Endodermal cell (in vitro differentiated cells): Measurements from ENCODE around the gene KRTAP29-1. TPM values are rescaled to one million over a fixed set of nuclear protein-coding genes. Genes with fewer than 3 reads are reported as not detected.
"Not testable (repeated sequence)": the region's sequence is repeated elsewhere in the genome, so short reads cannot be mapped to it uniquely, and the experiment has no call there.

Source experiments
- DNase-seq: peaks from one replicate; pipeline ENCODE4 v3.0.0-alpha.2; 2017
- H3K27ac ChIP-seq: 2 replicates; pipeline ENCODE4 v1.5.1; 2013; ENCODE audit warnings: mild to moderate bottlenecking, low read depth, low read length, moderate library complexity
- H3K27me3 ChIP-seq: 2 replicates; pipeline ENCODE4 v1.6.1; 2013; ENCODE audit warnings: mild to moderate bottlenecking, low read length, moderate library complexity; ENCODE audit not compliant: insufficient read depth, control insufficient read depth, poor library complexity, severe bottlenecking
- H3K36me3 ChIP-seq: 2 replicates; pipeline ENCODE4 v1.7.0; 2013; ENCODE audit warnings: mild to moderate bottlenecking, low read length, moderate library complexity; ENCODE audit not compliant: control insufficient read depth, insufficient read depth
- H3K4me1 ChIP-seq: one replicate; pipeline ENCODE4 v1.7.0; 2013; ENCODE audit warnings: low read length; ENCODE audit not compliant: control insufficient read depth, insufficient read depth
- H3K4me3 ChIP-seq: 2 replicates; pipeline ENCODE4 v1.5.1; 2013; ENCODE audit warnings: mild to moderate bottlenecking, low read length, moderate library complexity
- H3K9ac ChIP-seq: 2 replicates; pipeline ENCODE4 v1.6.1; 2013; ENCODE audit warnings: mild to moderate bottlenecking, low read length, moderate library complexity; ENCODE audit not compliant: poor library complexity, severe bottlenecking; ENCODE audit errors: extremely low read depth
- H3K9me3 ChIP-seq: 2 replicates; pipeline ENCODE4 v1.6.1; 2013; ENCODE audit warnings: mild to moderate bottlenecking, low read length, moderate library complexity; ENCODE audit not compliant: control insufficient read depth
- H3K27ac Mint-ChIP-seq: 2 replicates; pipeline ENCODE4 v1.8.0; 2020; ENCODE audit warnings: mixed read lengths
- H3K27me3 Mint-ChIP-seq: 2 replicates; pipeline ENCODE4 v1.8.0; 2021; ENCODE audit warnings: mild to moderate bottlenecking, mixed read lengths; ENCODE audit not compliant: insufficient read depth
- H3K36me3 Mint-ChIP-seq: 2 replicates; pipeline ENCODE4 v1.8.0; 2020; ENCODE audit warnings: low read depth, mixed read lengths
- H3K4me1 Mint-ChIP-seq: 2 replicates; pipeline ENCODE4 v1.8.0; 2020; ENCODE audit warnings: mixed read lengths
- H3K4me3 Mint-ChIP-seq: 2 replicates; pipeline ENCODE4 v1.8.0; 2020; ENCODE audit warnings: mild to moderate bottlenecking, moderate library complexity, mixed read lengths
- H3K9me3 Mint-ChIP-seq: 2 replicates; pipeline ENCODE4 v1.8.0; 2020; ENCODE audit warnings: mild to moderate bottlenecking, mixed read lengths
- CTCF ChIP-seq: fragments of 200-600 bp; sonication (generic); conservative IDR thresholded peaks from 2 replicates; pipeline ENCODE4 v1.5.0; 2021; ENCODE audit warnings: antibody characterized with exemption, mild to moderate bottlenecking
- WGBS, 2 experiments: methylation state at CpG; one replicate each; pipeline versions ENCODE4 v1.1.5 to v1.1.7; 2013; ENCODE audit warnings: missing lambda C conversion rate in 2 of 2, mixed read lengths in 1 of 2; ENCODE audit not compliant: insufficient coverage in 1 of 2, insufficient read length in 1 of 2; 5-methylcytosine and 5-hydroxymethylcytosine counted together
- total RNA-seq, 2 donors: library from RNA; stranded (reverse); fragmentation: NEBNext Ultra II Directional in 1 of 2; extraction: Animal tissue kit (Norgen Biotek cat#: 25700) in 1 of 2; gene quantifications; 2 replicates in 1 of 2; 3 replicates in 1 of 2; pipeline ENCODE4 v1.2.1, GENCODE V29; 2021

Gene KRTAP29-1
- total RNA-seq, 2 donors from 2014 or later: not detected

DNA sequence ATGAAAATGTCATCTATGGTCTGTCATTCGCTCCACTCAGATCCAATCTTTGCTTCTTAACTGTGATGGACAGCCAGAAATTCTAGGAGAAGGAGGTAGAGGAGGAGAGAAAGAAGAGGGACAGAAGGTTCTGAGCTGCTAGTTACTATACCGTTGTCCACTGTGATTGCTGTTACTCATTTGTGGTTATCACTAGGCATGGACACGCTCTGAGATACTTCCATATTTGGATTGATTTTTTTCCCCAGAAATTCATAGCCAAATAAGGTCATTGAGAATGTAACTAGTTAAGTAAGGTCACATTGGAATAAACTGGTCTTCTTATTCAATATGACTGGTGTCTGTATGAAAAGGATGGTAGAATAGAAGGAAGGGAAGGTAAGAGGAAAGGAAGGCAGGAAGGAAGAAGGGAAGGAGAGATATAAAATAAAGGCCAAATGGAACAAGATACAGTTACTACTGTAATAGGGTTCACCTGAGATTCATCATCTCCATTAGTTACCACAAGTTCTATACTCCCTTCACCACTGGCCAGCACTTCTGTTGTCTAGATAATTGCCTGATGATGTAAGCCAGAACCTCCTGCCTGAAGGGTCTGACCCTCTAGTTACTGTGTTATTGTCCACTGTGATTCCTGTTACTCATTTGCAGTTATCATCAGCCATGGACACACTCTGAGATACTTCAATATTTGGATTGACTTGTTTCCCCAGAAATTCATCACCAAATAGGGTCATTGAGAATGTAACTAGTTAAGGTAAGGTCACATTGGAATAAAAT is 24.3 kb downstream of the KRTAP29-1 start:
- peaks cover 9% of the 10 kb centered on the region for H3K27me3 Mint-ChIP-seq
- no peak overlapping the region for H3K27ac Mint-ChIP-seq
- no peak overlapping the region for H3K4me3 Mint-ChIP-seq
- Histone ChIP-seq H3K4me3 (no peak overlapping the region), H3K36me3 (no peaks in the 10 kb centered on the region), H3K4me1 (no peaks in the 10 kb centered on the region), H3K27ac (no peak overlapping the region), H3K27me3 (peaks cover 31% of the 10 kb centered on the region), H3K9ac (no peak overlapping the region), H3K9me3 (no peaks in the 10 kb centered on the region)
- DNase-seq: no peak
- no peaks in the 10 kb centered on the region for H3K9me3 Mint-ChIP-seq
- no peaks in the 10 kb centered on the region for H3K4me1 Mint-ChIP-seq
- H3K36me3 Mint-ChIP-seq: no peaks in the 10 kb centered on the region
- no peak for TF ChIP-seq CTCF
- WGBS, 2 experiments: 80 to 93% methylated on average over 3 of the region's 3 CpGs

DNA sequence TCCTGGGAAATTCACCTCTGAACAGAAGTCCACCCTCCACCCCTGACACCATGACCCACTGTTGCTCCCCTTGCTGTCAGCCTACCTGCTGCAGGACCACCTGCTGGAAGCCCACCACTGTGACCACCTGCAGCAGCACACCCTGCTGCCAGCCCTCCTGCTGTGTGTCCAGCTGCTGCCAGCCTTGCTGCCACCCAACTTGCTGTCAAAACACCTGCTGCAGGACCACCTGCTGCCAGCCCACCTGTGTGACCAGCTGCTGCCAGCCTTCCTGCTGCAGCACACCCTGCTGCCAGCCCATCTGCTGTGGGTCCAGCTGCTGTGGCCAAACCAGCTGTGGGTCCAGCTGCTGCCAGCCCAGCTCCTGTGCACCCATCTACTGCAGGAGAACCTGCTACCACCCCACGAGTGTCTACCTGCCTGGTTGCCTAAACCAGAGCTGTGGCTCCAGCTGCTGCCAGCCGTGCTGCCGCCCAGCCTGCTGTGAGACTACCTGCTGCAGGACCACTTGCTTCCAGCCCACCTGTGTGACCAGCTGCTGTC is 26.9 kb downstream of the KRTAP29-1 start, which contains the start of gene KRTAP9-7:
Gene KRTAP9-7 (plus strand): TSS at position 51 of the 543 bp plus-strand sequence. CDS start 0 bp downstream, at position 51.
- peaks cover 31% of the 10 kb centered on the region for H3K27me3 ChIP-seq
- H3K9me3 ChIP-seq, H3K36me3 Mint-ChIP-seq, H3K4me3 ChIP-seq, DNase-seq, H3K4me1 Mint-ChIP-seq, H3K27me3 Mint-ChIP-seq, H3K27ac Mint-ChIP-seq, H3K4me3 Mint-ChIP-seq, H3K4me1 ChIP-seq, H3K9me3 Mint-ChIP-seq, H3K36me3 ChIP-seq, H3K27ac ChIP-seq, H3K9ac ChIP-seq: not testable (repeated sequence)
- WGBS, 2 experiments: 80% methylated on average over 3 of the region's 3 CpGs; no CpG with 5 or more reads in 1 of the 2 experiments

DNA sequence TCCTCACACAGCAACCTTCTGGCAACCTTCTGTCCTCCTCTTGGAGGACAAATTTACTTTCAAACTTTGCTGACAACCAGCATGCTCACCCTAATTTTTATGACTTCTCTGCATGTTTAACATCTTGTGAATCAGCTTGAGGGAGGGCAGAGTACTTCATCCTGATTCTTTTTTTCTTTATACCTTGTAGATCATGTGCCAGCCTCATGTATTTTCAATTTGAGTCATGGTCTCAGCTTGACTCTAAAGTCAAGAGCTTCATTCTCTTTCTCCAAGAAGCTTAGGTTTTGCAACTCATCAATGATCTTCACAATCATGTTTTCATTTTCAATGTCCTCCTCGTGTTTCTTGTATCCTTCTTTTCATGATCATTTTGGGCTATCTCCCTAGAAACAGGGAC is 30.8 kb downstream of the KRTAP29-1 start:
- no peak for DNase-seq
- Mint-ChIP-seq H3K9me3 (no peaks in the 10 kb centered on the region), H3K27me3 (peaks cover 9% of the 10 kb centered on the region), H3K36me3 (no peaks in the 10 kb centered on the region), H3K27ac (no peak overlapping the region), H3K4me1 (no peaks in the 10 kb centered on the region), H3K4me3 (no peak overlapping the region)
- Histone ChIP-seq H3K9ac (no peak overlapping the region), H3K4me1 (no peaks in the 10 kb centered on the region), H3K9me3 (no peaks in the 10 kb centered on the region), H3K36me3 (no peaks in the 10 kb centered on the region), H3K27me3 (peaks cover 23% of the 10 kb centered on the region), H3K27ac (no peak overlapping the region), H3K4me3 (no peak overlapping the region)
- no peak for TF ChIP-seq CTCF
- 90 to 100% methylated on average over 1 of the region's 1 CpG for WGBS, 2 experiments

GRCh38 chr17:41271323-41271722 is 31.3 kb downstream of the KRTAP29-1 start:
- not testable (repeated sequence) for H3K9me3 ChIP-seq, DNase-seq, H3K27ac ChIP-seq, H3K9ac ChIP-seq, H3K27ac Mint-ChIP-seq, H3K36me3 ChIP-seq, H3K4me3 Mint-ChIP-seq, H3K4me1 Mint-ChIP-seq, H3K4me3 ChIP-seq, H3K36me3 Mint-ChIP-seq, H3K27me3 Mint-ChIP-seq, H3K4me1 ChIP-seq, H3K9me3 Mint-ChIP-seq
- peaks cover 20% of the 10 kb centered on the region for H3K27me3 ChIP-seq
- 79% methylated on average over 1 of the region's 1 CpG; no CpG with 5 or more reads in 1 of the 2 experiments for WGBS, 2 experiments
